ENCODE measurements around the gene CYB561D1.

DNA sequence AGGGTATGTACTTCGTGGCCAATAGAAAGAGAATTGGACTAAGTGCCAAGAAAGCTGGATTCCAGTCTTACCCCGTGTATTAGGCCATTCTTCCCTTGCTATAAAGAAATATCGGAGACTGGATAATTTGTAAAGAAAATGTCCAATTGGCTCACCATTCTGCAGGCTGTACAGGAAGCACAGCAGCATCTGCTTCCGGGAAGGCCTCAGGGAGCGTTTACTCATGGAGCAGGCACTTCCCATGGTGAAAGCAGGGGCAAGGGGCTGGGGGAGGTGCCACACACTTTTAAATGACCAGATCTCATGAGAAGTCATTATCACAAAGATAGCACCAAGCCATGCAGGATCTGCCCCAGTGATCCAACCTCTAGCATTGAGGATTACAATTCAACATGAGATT lies 23.4 kb downstream of the CYB561D1 start:
- no peak for TF ChIP-seq EZH2 (optimal IDR thresholded peaks at IDR 0.05; ENCODE audit: low read depth, low read length)
- TF ChIP-seq, protein P1, sequence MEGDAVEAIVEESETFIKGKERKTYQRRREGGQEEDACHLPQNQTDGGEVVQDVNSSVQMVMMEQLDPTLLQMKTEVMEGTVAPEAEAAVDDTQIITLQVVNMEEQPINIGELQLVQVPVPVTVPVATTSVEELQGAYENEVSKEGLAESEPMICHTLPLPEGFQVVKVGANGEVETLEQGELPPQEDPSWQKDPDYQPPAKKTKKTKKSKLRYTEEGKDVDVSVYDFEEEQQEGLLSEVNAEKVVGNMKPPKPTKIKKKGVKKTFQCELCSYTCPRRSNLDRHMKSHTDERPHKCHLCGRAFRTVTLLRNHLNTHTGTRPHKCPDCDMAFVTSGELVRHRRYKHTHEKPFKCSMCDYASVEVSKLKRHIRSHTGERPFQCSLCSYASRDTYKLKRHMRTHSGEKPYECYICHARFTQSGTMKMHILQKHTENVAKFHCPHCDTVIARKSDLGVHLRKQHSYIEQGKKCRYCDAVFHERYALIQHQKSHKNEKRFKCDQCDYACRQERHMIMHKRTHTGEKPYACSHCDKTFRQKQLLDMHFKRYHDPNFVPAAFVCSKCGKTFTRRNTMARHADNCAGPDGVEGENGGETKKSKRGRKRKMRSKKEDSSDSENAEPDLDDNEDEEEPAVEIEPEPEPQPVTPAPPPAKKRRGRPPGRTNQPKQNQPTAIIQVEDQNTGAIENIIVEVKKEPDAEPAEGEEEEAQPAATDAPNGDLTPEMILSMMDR (IDR thresholded peaks at IDR 0.05; ENCODE audit: low read length), result no peak
